Activated CD4-positive, alpha-beta T cell treated with anti-CD3 and anti-CD28 coated beads, Interleukin-2, amount 10 ng/mL, durations not matched to agents 7 days and 5 days (primary cell): ENCODE results near the gene ANKS3. TPM values are rescaled to one million over a fixed set of nuclear protein-coding genes. Genes with fewer than 3 reads are reported as not detected.

Experiments used
- CTCF ChIA-PET: fragments of 350-600 bp; sonication (Branson Sonifier 250); formaldehyde crosslinking; loops from one replicate; lab custom pipeline; 2021; ENCODE audit warnings: antibody characterized with exemption; lab: Charles Lee
- POLR2A ChIA-PET: fragments of 350-600 bp; sonication (Branson Sonifier 250); formaldehyde crosslinking; loops from one replicate; lab custom pipeline; 2021; ENCODE audit warnings: antibody characterized with exemption; lab: Charles Lee
- DNase-seq: peaks from one replicate; pipeline ENCODE4 v3.0.0-alpha.2; 2020
- H3K27ac Mint-ChIP-seq: one replicate; pipeline ENCODE4 v1.8.0; 2021; ENCODE audit warnings: mild to moderate bottlenecking, moderate library complexity, mixed read lengths
- H3K27me3 Mint-ChIP-seq: one replicate; pipeline ENCODE4 v1.8.0; 2021; ENCODE audit warnings: mixed read lengths
- H3K36me3 Mint-ChIP-seq: one replicate; pipeline ENCODE4 v1.8.0; 2021; ENCODE audit warnings: low read depth, mixed read lengths
- H3K4me1 Mint-ChIP-seq: one replicate; pipeline ENCODE4 v1.8.0; 2021; ENCODE audit warnings: mixed read lengths
- H3K4me3 Mint-ChIP-seq: one replicate; pipeline ENCODE4 v1.8.0; 2021; ENCODE audit warnings: mild to moderate bottlenecking, moderate library complexity, mixed read lengths
- H3K9me3 Mint-ChIP-seq: one replicate; pipeline ENCODE4 v1.8.0; 2021; ENCODE audit warnings: mixed read lengths
- total RNA-seq, 2 experiments: library from RNA; stranded (reverse); gene quantifications; one replicate each; pipeline ENCODE4 v1.2.3, GENCODE V29; 2021

The ANKS3 gene
- total RNA-seq, 2 experiments from 2014 or later = 12.4 to 16.7 TPM

- peaks cover 23% of the 10 kb centered on the region for H3K36me3 Mint-ChIP-seq
- H3K27me3 Mint-ChIP-seq = no peaks in the 10 kb centered on the region
- peak; percentile 85 for DNase-seq
- H3K4me3 Mint-ChIP-seq = peak overlapping the region; percentile 66
- CTCF ChIA-PET = interaction anchor here (0.8 to 1.8 kb wide), 3 partner anchors 11 to 52 kb away, joined by 3 to 5 read pairs (median 4); no protein-coding TSS in a partner anchor
- H3K4me1 Mint-ChIP-seq = peaks cover 37% of the 10 kb centered on the region
- H3K9me3 Mint-ChIP-seq = no peaks in the 10 kb centered on the region
- POLR2A ChIA-PET = no interaction called here
- peak overlapping the region; percentile 99 for H3K27ac Mint-ChIP-seq
Observed at GRCh38 chr16:4675864-4676786, 57.9 kb downstream of the ANKS3 start.

- ChIA-PET POLR2A (no interaction called here), CTCF (interaction anchor here (0.6 to 0.8 kb wide), 2 partner anchors 10 to 13 kb away, joined by 3 read pairs; no protein-coding TSS in a partner anchor)
- DNase-seq = no peak
- no peaks in the 10 kb centered on the region for H3K9me3 Mint-ChIP-seq
- H3K4me3 Mint-ChIP-seq = no peak overlapping the region
- no peaks in the 10 kb centered on the region for H3K27me3 Mint-ChIP-seq
- H3K36me3 Mint-ChIP-seq = peaks cover 26% of the 10 kb centered on the region
- H3K4me1 Mint-ChIP-seq = peaks cover 37% of the 10 kb centered on the region
- peak overlapping the region; percentile 99 for H3K27ac Mint-ChIP-seq
Observed at GRCh38 chr16:4674926-4675530, 59.0 kb downstream of the ANKS3 start.

GRCh38 chr16:4673387-4674046, 60.6 kb downstream of the ANKS3 start:
- peak overlapping the region; percentile 71 for H3K27ac Mint-ChIP-seq
- ChIA-PET CTCF (no interaction called here), POLR2A (no interaction called here)

GRCh38 chr16:4668313-4668960, 65.6 kb downstream of the ANKS3 start:
- Mint-ChIP-seq H3K4me1 (peaks cover 34% of the 10 kb centered on the region), H3K27ac (no peak overlapping the region), H3K9me3 (no peaks in the 10 kb centered on the region), H3K4me3 (no peak overlapping the region), H3K27me3 (no peaks in the 10 kb centered on the region), H3K36me3 (peaks cover 39% of the 10 kb centered on the region)
- ChIA-PET POLR2A (no interaction called here), CTCF (no interaction called here)
- no peak for DNase-seq

More at GRCh38 chr16:4673387-4674046, 60.6 kb downstream of the ANKS3 start:
- no peak overlapping the region for H3K4me3 Mint-ChIP-seq
- no peak for DNase-seq
- H3K36me3 Mint-ChIP-seq = peaks cover 31% of the 10 kb centered on the region
- H3K4me1 Mint-ChIP-seq = peaks cover 33% of the 10 kb centered on the region
- H3K9me3 Mint-ChIP-seq = no peaks in the 10 kb centered on the region
- H3K27me3 Mint-ChIP-seq = no peaks in the 10 kb centered on the region

GRCh38 chr16:4667203-4667963, 66.7 kb downstream of the ANKS3 start:
- Mint-ChIP-seq H3K27ac (peak overlapping the region; percentile 26), H3K27me3 (no peaks in the 10 kb centered on the region), H3K4me1 (peaks cover 43% of the 10 kb centered on the region), H3K36me3 (peaks cover 40% of the 10 kb centered on the region), H3K4me3 (no peak overlapping the region), H3K9me3 (no peaks in the 10 kb centered on the region)
- POLR2A ChIA-PET = no interaction called here
- CTCF ChIA-PET = interaction anchor here (0.6 to 0.7 kb wide), 2 partner anchors 17 to 397 kb away, joined by 3 read pairs; no protein-coding TSS in a partner anchor
- no peak for DNase-seq

- ChIA-PET CTCF (interaction anchor here (0.7 kb wide), 1 partner anchor 17 kb away, joined by 3 read pairs; no protein-coding TSS in a partner anchor), POLR2A (no interaction called here)
- no peak overlapping the region for H3K4me3 Mint-ChIP-seq
Observed at GRCh38 chr16:4666537-4667202, 67.4 kb downstream of the ANKS3 start.

GRCh38 chr16:4664538-4665418, 69.3 kb downstream of the ANKS3 start:
- Mint-ChIP-seq H3K36me3 (peaks cover 37% of the 10 kb centered on the region), H3K27me3 (no peaks in the 10 kb centered on the region), H3K4me1 (peaks cover 69% of the 10 kb centered on the region), H3K9me3 (no peaks in the 10 kb centered on the region), H3K4me3 (peak overlapping the region; percentile 56), H3K27ac (peak overlapping the region; percentile 93)
- POLR2A ChIA-PET = no interaction called here
- DNase-seq = peak; percentile 82
- CTCF ChIA-PET = interaction anchor here (0.9 to 1.6 kb wide), 2 partner anchors 11 to 40 kb away, joined by 3 read pairs; partner anchors contain the start of gene MGRN1

More at GRCh38 chr16:4666537-4667202, 67.4 kb downstream of the ANKS3 start:
- peaks cover 38% of the 10 kb centered on the region for H3K36me3 Mint-ChIP-seq
- H3K27me3 Mint-ChIP-seq = no peaks in the 10 kb centered on the region
- H3K9me3 Mint-ChIP-seq = no peaks in the 10 kb centered on the region
- H3K27ac Mint-ChIP-seq = peak overlapping the region; percentile 73
- DNase-seq = no peak
- peaks cover 50% of the 10 kb centered on the region for H3K4me1 Mint-ChIP-seq

- ChIA-PET POLR2A (no interaction called here), CTCF (interaction anchor here (1.6 kb wide), 1 partner anchor 39 kb away, joined by 3 read pairs; the partner anchor contains the start of gene MGRN1)
- Mint-ChIP-seq H3K36me3 (peaks cover 40% of the 10 kb centered on the region), H3K27me3 (no peaks in the 10 kb centered on the region), H3K4me3 (peak overlapping the region; percentile 56), H3K4me1 (peaks cover 77% of the 10 kb centered on the region), H3K9me3 (no peaks in the 10 kb centered on the region), H3K27ac (peak overlapping the region; percentile 93)
- no peak for DNase-seq
Observed at GRCh38 chr16:4663777-4664465, 70.2 kb downstream of the ANKS3 start.

- Mint-ChIP-seq H3K27ac (peak overlapping the region; percentile 93), H3K36me3 (peaks cover 44% of the 10 kb centered on the region), H3K9me3 (no peaks in the 10 kb centered on the region), H3K4me1 (peaks cover 82% of the 10 kb centered on the region), H3K4me3 (peak overlapping the region; percentile 56), H3K27me3 (no peaks in the 10 kb centered on the region)
- no peak for DNase-seq
- ChIA-PET POLR2A (no interaction called here), CTCF (no interaction called here)
Observed at GRCh38 chr16:4663465-4663776, 70.7 kb downstream of the ANKS3 start.

- ChIA-PET CTCF (interaction anchor here (0.5 to 3.2 kb wide), 5 partner anchors 9 to 141 kb away, joined by 3 to 18 read pairs (median 4); no protein-coding TSS in a partner anchor), POLR2A (no interaction called here)
- Mint-ChIP-seq H3K36me3 (peaks cover 38% of the 10 kb centered on the region), H3K4me1 (peaks cover 79% of the 10 kb centered on the region), H3K9me3 (no peaks in the 10 kb centered on the region), H3K27me3 (no peaks in the 10 kb centered on the region), H3K27ac (peak overlapping the region; percentile 36), H3K4me3 (no peak overlapping the region)
- no peak for DNase-seq
Observed at GRCh38 chr16:4661661-4662060, 72.4 kb downstream of the ANKS3 start.
